Measurements from ENCODE around the gene KAZN. TPM values are rescaled to one million over a fixed set of nuclear protein-coding genes. Genes with fewer than 3 reads are reported as not detected.

Gene KAZN
- total RNA-seq, 1 experiment from 2014 or later: 15.6 TPM

DNA sequence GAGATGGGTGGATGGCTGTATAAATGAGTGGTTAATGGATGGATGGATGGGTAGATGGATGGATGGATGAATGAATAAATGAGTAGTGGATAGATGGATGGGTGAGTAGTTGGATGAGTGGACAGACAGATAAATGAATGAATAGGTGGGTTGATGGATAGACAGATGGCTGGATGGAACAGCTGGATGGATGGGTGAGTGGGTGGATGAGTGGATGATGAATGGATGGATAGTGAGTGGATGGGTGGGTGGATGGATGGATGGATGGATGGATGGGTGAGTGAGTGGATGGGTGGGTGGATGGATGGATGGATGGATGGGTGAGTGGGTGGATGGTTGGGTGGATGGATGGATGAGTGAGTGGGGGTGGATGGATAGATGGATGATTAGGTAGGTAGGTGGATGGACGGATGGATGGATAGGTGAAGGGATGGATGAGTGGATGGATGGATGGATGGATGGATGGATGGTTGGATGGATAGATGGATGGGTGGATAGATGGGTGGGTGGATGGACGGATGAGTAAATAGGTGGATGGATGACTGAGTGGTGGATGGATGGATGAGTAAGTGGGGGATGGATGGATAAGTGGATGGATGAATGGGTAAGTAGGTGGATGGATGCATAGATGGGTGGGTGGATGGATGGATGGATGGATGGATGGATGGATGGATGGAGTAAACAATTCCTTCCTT is 246.6 kb downstream of the KAZN start:
- Histone ChIP-seq H3K9me2 (ENCODE audit: insufficient read depth) (no peaks in the 10 kb centered on the region), H3K4me1 (replicated peaks; ENCODE audit: insufficient read depth) (no peaks in the 10 kb centered on the region), H4K20me1 (ENCODE audit: insufficient read depth) (no peaks in the 10 kb centered on the region), H3K79me2 (ENCODE audit: low read depth) (no peaks in the 10 kb centered on the region), H3K4me2 (no peak overlapping the region), H3K36me3 (ENCODE audit: low read depth) (no peaks in the 10 kb centered on the region), H2AFZ (no peak overlapping the region), H3F3A (ENCODE audit: insufficient read depth, low read depth) (no peaks in the 10 kb centered on the region), H3K27me3 (ENCODE audit: insufficient read depth, low read depth) (peaks cover 17% of the 10 kb centered on the region), H3K9me3 (ENCODE audit: insufficient read depth, low read depth) (no peaks in the 10 kb centered on the region), H3K27ac (no peak overlapping the region), H3K4me3 (no peak overlapping the region)
- CTCF ChIA-PET: no interaction called here
- TF ChIP-seq, protein P1, sequence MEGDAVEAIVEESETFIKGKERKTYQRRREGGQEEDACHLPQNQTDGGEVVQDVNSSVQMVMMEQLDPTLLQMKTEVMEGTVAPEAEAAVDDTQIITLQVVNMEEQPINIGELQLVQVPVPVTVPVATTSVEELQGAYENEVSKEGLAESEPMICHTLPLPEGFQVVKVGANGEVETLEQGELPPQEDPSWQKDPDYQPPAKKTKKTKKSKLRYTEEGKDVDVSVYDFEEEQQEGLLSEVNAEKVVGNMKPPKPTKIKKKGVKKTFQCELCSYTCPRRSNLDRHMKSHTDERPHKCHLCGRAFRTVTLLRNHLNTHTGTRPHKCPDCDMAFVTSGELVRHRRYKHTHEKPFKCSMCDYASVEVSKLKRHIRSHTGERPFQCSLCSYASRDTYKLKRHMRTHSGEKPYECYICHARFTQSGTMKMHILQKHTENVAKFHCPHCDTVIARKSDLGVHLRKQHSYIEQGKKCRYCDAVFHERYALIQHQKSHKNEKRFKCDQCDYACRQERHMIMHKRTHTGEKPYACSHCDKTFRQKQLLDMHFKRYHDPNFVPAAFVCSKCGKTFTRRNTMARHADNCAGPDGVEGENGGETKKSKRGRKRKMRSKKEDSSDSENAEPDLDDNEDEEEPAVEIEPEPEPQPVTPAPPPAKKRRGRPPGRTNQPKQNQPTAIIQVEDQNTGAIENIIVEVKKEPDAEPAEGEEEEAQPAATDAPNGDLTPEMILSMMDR (conservative IDR thresholded peaks at IDR 0.05): no peak
- TF ChIP-seq EZH2 (IDR thresholded peaks at IDR 0.05; ENCODE audit: low read depth): no peak
- DNase-seq: no peak
- POLR2A ChIA-PET (ENCODE audit: unreplicated experiment): no interaction called here
- intact Hi-C loops (cut with micrococcal nuclease; ENCODE audit: unreplicated experiment): no loop called here
- no TSS peak for BruUV-seq (replicated peaks)

DNA sequence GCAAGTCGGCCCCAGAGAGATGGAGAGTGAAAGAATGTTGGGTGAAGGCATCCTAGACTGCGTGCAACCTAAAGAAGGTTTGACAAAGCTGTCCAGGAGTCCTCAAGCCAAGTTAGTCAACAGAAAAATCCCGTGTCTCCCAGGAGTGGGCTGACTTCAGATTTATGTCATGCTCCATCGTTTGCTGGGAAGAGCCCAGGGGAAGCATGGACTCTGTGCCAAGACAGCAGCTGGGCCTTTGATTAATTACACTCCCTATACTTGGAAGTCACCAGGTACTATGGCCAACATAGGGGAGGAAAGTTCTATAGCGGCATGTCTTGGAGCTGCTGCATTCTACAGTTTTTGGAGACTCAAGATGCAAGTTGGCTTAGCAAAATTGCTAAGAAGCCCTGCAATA is 247.4 kb downstream of the KAZN start:
- peaks cover 21% of the 10 kb centered on the region for H3K27me3 ChIP-seq (ENCODE audit: insufficient read depth, low read depth)
- no TSS peak for BruUV-seq (replicated peaks)
- ChIA-PET POLR2A (ENCODE audit: unreplicated experiment) (no interaction called here), CTCF (no interaction called here)
- H3K4me2 ChIP-seq: no peak overlapping the region
- H3K27ac ChIP-seq: no peak overlapping the region
- H3F3A ChIP-seq (ENCODE audit: insufficient read depth, low read depth): no peaks in the 10 kb centered on the region
- no peaks in the 10 kb centered on the region for H3K9me3 ChIP-seq (ENCODE audit: insufficient read depth, low read depth)
- TF ChIP-seq, protein P1 (conservative IDR thresholded peaks at IDR 0.05): no peak
- TF ChIP-seq EZH2 (IDR thresholded peaks at IDR 0.05; ENCODE audit: low read depth): no peak
- H2AFZ ChIP-seq: no peak overlapping the region
- no peak overlapping the region for H3K4me3 ChIP-seq
- no peaks in the 10 kb centered on the region for H3K79me2 ChIP-seq (ENCODE audit: low read depth)
- H3K9me2 ChIP-seq (ENCODE audit: insufficient read depth): no peaks in the 10 kb centered on the region
- no peaks in the 10 kb centered on the region for H4K20me1 ChIP-seq (ENCODE audit: insufficient read depth)
- no peak for DNase-seq
- no peaks in the 10 kb centered on the region for H3K36me3 ChIP-seq (ENCODE audit: low read depth)
- intact Hi-C loops (cut with micrococcal nuclease; ENCODE audit: unreplicated experiment): no loop called here
- no peaks in the 10 kb centered on the region for H3K4me1 ChIP-seq (replicated peaks; ENCODE audit: insufficient read depth)

DNA sequence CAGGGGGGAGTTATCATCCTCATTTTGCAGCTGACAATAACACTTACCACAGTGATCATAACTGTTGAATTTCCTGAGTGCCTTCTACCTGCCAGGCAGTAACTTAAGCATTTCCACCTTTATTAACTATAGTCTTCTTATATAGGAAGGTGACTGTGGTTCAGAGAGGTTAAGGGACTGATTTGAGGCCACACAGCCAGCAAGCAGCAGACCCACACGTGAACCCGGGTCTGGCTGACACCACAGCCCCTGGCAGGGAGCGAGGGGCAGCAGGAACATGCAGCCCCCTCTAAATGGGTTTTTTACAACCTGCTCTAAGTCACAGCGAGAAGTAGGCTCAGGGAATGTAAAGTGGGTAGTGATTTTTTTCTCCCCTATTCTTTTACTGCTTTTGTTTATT is 248.2 kb downstream of the KAZN start:
- H2AFZ ChIP-seq: no peak overlapping the region
- H4K20me1 ChIP-seq (ENCODE audit: insufficient read depth): no peaks in the 10 kb centered on the region
- ChIA-PET CTCF (no interaction called here), POLR2A (ENCODE audit: unreplicated experiment) (no interaction called here)
- H3K9me3 ChIP-seq (ENCODE audit: insufficient read depth, low read depth): no peaks in the 10 kb centered on the region
- H3K27me3 ChIP-seq (ENCODE audit: insufficient read depth, low read depth): peaks cover 22% of the 10 kb centered on the region
- H3K4me2 ChIP-seq: no peak overlapping the region
- no peak overlapping the region for H3K4me3 ChIP-seq
- no peak for DNase-seq
- H3F3A ChIP-seq (ENCODE audit: insufficient read depth, low read depth): no peaks in the 10 kb centered on the region
- intact Hi-C loops (cut with micrococcal nuclease; ENCODE audit: unreplicated experiment): no loop called here
- no peaks in the 10 kb centered on the region for H3K4me1 ChIP-seq (replicated peaks; ENCODE audit: insufficient read depth)
- no peaks in the 10 kb centered on the region for H3K9me2 ChIP-seq (ENCODE audit: insufficient read depth)
- BruUV-seq (replicated peaks): no TSS peak
- no peaks in the 10 kb centered on the region for H3K79me2 ChIP-seq (ENCODE audit: low read depth)
- TF ChIP-seq, protein P1 (conservative IDR thresholded peaks at IDR 0.05): no peak
- no peak for TF ChIP-seq EZH2 (IDR thresholded peaks at IDR 0.05; ENCODE audit: low read depth)
- H3K36me3 ChIP-seq (ENCODE audit: low read depth): no peaks in the 10 kb centered on the region
- H3K27ac ChIP-seq: no peak overlapping the region
